OCI-LY7 (cell line): ENCODE data around the gene SPEM1. TPM values are rescaled to one million over a fixed set of nuclear protein-coding genes. Genes with fewer than 3 reads are reported as not detected.

ENCODE experiments used
- BruUV-seq: library from RNA; stranded (reverse); fragments of 400-500 nt; replicated peaks from 2 replicates; lab custom pipeline; 2021; lab: Mats Ljungman, UMichigan
- CTCF ChIA-PET: fragments of 300-600 bp; sonication (Branson Sonifier 250); formaldehyde crosslinking; loops from one replicate; lab custom pipeline; 2022; ENCODE audit warnings: antibody characterized with exemption; ENCODE audit not compliant: unreplicated experiment; lab: Charles Lee
- POLR2A ChIA-PET: fragments of 300-600 bp; sonication (Branson Sonifier 250); formaldehyde crosslinking; loops from one replicate; lab custom pipeline; 2022; ENCODE audit warnings: antibody characterized with exemption; lab: Charles Lee
- DNase-seq: peaks from one replicate; pipeline ENCODE4 v3.0.0-alpha.2; 2015; ENCODE audit warnings: low spot score
- H2AFZ ChIP-seq: fragments of 200-600 bp; sonication (generic), shearing (Covaris generic); 2 replicates; pipeline ENCODE4 v1.6.1; 2014; ENCODE audit warnings: mild to moderate bottlenecking, antibody characterized with exemption, low read length, moderate library complexity
- H3K27ac ChIP-seq: fragments of 200-600 bp; sonication (generic); 2 replicates; pipeline ENCODE4 v1.5.1; 2014; ENCODE audit warnings: mixed run types, low read depth, mild to moderate bottlenecking, moderate library complexity, low read length, inconsistent platforms; ENCODE audit not compliant: poor library complexity, severe bottlenecking
- H3K36me3 ChIP-seq: fragments of 200-600 bp; sonication (generic); 2 replicates; pipeline ENCODE4 v1.6.1; 2014; ENCODE audit warnings: mild to moderate bottlenecking, antibody characterized with exemption, low read length, moderate library complexity, mixed read lengths; ENCODE audit not compliant: insufficient read depth
- H3K4me1 ChIP-seq: fragments of 200-600 bp; sonication (generic); 2 replicates; pipeline ENCODE4 v1.5.1; 2014; ENCODE audit warnings: mild to moderate bottlenecking, low read length; ENCODE audit not compliant: insufficient read depth, poor library complexity, severe bottlenecking
- H3K4me2 ChIP-seq: fragments of 200-600 bp; sonication (generic); 2 replicates; pipeline ENCODE4 v1.6.1; 2014; ENCODE audit warnings: mild to moderate bottlenecking, low read length
- H3K4me3 ChIP-seq: fragments of 200-600 bp; sonication (generic); 2 replicates; pipeline ENCODE4 v1.5.1; 2014; ENCODE audit warnings: mild to moderate bottlenecking, low read depth, low read length; ENCODE audit not compliant: poor library complexity, severe bottlenecking
- H3K79me2 ChIP-seq: fragments of 200-600 bp; sonication (generic); 2 replicates; pipeline ENCODE4 v1.6.1; 2016; ENCODE audit warnings: low read depth, mild to moderate bottlenecking, low read length, moderate library complexity, mixed read lengths; ENCODE audit not compliant: insufficient read depth
- H3K9me2 ChIP-seq: fragments of 200-600 bp; sonication (generic); 2 replicates; pipeline ENCODE4 v1.6.1; 2016; ENCODE audit warnings: mild to moderate bottlenecking, low read length, mixed read lengths; ENCODE audit not compliant: insufficient read depth
- H3K9me3 ChIP-seq: fragments of 200-600 bp; sonication (generic); 2 replicates; pipeline ENCODE4 v1.6.1; 2014; ENCODE audit warnings: mild to moderate bottlenecking, mixed run types, low read length, mixed read lengths
- H4K20me1 ChIP-seq: fragments of 200-600 bp; sonication (generic); 2 replicates; pipeline ENCODE4 v1.6.1; 2014; ENCODE audit warnings: mild to moderate bottlenecking, antibody characterized with exemption, low read length, moderate library complexity, mixed read lengths; ENCODE audit not compliant: insufficient read depth
- CTCF ChIP-seq: fragments of 200-600 bp; sonication (generic); conservative IDR thresholded peaks from 2 replicates; pipeline ENCODE4 v1.5.1; 2014; ENCODE audit warnings: mild to moderate bottlenecking, antibody characterized with exemption, low read length, moderate library complexity, mixed read lengths
- EZH2phosphoT487 ChIP-seq: fragments of 200-600 bp; sonication (generic); IDR thresholded peaks from 2 replicates; pipeline ENCODE4 v1.6.1; 2018; ENCODE audit warnings: low read depth, borderline replicate concordance, mild to moderate bottlenecking, mixed run types, antibody characterized with exemption, low read length, moderate library complexity, mixed read lengths
- intact Hi-C: fragments of 100-400 bp; cut with micrococcal nuclease; formaldehyde crosslinking; loops from one replicate; pipeline ENCODE4 v1.10.0; 2022; ENCODE audit not compliant: unreplicated experiment
- total RNA-seq, 2 experiments: library from RNA; depleted of rRNA in 1 of 2; stranded (reverse); fragments of >200 nt in 1 of 2; shearing (Covaris generic) in 1 of 2; gene quantifications; 2 replicates each; pipeline ENCODE4 v1.2.3, GENCODE V29; 2014 to 2022

SPEM1 gene
- total RNA-seq, 2 experiments from 2014 or later: not detected

- Histone ChIP-seq H4K20me1 (no peaks in the 10 kb centered on the region), H3K4me3 (peak within 1 kb of the TSS; percentile 70), H3K4me1 (peaks cover 6% of the 10 kb centered on the region), H3K4me2 (peak within 1 kb of the TSS; percentile 60), H3K79me2 (no peaks in the 10 kb centered on the region), H3K27ac (no peak within 1 kb of the TSS), H3K36me3 (no peaks in the 10 kb centered on the region), H2AFZ (peak within 1 kb of the TSS; percentile 61), H3K9me2 (no peaks in the 10 kb centered on the region), H3K9me3 (no peaks in the 10 kb centered on the region)
- no TSS peak for BruUV-seq
- ChIA-PET POLR2A (interaction anchor here (0.7 to 1.5 kb wide), 11 partner anchors 10 to 1997 kb away, joined by 3 to 8 read pairs (median 4); partner anchors contain the start of genes PLSCR3, TMEM102 and WRAP53), CTCF (interaction anchor here (0.6 to 1.9 kb wide), 4 partner anchors 10 to 51 kb away, joined by 3 to 18 read pairs (median 4); partner anchors contain the start of gene TMEM102)
- DNase-seq: peak; percentile 98
- TF ChIP-seq CTCF: no peak
- TF ChIP-seq EZH2phosphoT487: no peak
- intact Hi-C loops: loop anchor here (5.0 kb wide), 1 partner anchor 52 kb away; the partner anchor contains the start of gene KCTD11
These were observed 16.0 kb upstream of the SPEM1 start, which contains the start of gene TMEM256 for GRCh38 chr17:7403977-7404736. TMEM256 (minus strand) TSS chr17:7404097; CDS start chr17:7404084, 13 bp downstream.

- Histone ChIP-seq H3K79me2 (no peaks in the 10 kb centered on the region), H2AFZ (no peak overlapping the region), H3K36me3 (no peaks in the 10 kb centered on the region), H3K9me3 (no peaks in the 10 kb centered on the region), H3K9me2 (no peaks in the 10 kb centered on the region), H3K4me1 (peaks cover 6% of the 10 kb centered on the region), H3K4me2 (peak overlapping the region; percentile 55; the same call in 1 of the 2 replicates), H3K27ac (no peak overlapping the region), H3K4me3 (peak overlapping the region; percentile 70), H4K20me1 (no peaks in the 10 kb centered on the region)
- ChIA-PET POLR2A (interaction anchor here (0.6 to 1.5 kb wide), 8 partner anchors 10 to 284 kb away, joined by 3 to 8 read pairs (median 4); partner anchors contain the start of genes PLSCR3, TMEM102 and WRAP53), CTCF (interaction anchor here (1.0 kb wide), 1 partner anchor 10 kb away, joined by 3 read pairs; no protein-coding TSS in a partner anchor)
- no TSS peak for BruUV-seq
- intact Hi-C loops: loop anchor here (5.0 kb wide), 1 partner anchor 53 kb away; the partner anchor contains the start of gene KCTD11
- no peak for DNase-seq
- TF ChIP-seq CTCF: no peak
- TF ChIP-seq EZH2phosphoT487: no peak
These were observed 15.3 kb upstream of the SPEM1 start for GRCh38 chr17:7404737-7405349.
